ENCODE data around the gene ARHGAP32.

ARHGAP32 gene

GRCh38 chr11:128953151-128953550, 239.0 kb downstream of the ARHGAP32 start:
- no peak for DNase-seq (ENCODE audit: low spot score)

GRCh38 chr11:128949791-128950454, 242.2 kb downstream of the ARHGAP32 start:
- DNase-seq (ENCODE audit: low spot score), result no peak

GRCh38 chr11:128948583-128948982, 243.5 kb downstream of the ARHGAP32 start:
- no peak for DNase-seq (ENCODE audit: low spot score)

DNA sequence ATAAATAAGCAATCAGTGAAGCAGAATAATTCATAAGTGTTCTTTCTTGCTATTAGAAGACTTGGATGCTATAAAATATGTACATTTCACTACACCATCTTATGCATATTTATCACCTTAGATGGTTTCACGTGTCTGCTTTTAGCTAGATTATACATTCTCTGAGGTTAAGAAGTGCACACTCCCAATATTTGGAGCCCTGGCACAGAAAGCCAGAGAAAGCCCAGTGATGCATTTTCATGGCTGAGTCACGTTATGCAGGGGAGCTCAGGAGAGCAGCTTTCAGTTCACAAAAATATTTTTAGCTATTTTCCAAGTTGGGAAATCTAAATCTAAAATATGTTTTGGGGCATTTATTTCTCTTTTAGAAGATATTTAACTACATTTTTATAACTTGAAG, 244.4 kb downstream of the ARHGAP32 start:
- no peak for DNase-seq (ENCODE audit: low spot score)

DNA sequence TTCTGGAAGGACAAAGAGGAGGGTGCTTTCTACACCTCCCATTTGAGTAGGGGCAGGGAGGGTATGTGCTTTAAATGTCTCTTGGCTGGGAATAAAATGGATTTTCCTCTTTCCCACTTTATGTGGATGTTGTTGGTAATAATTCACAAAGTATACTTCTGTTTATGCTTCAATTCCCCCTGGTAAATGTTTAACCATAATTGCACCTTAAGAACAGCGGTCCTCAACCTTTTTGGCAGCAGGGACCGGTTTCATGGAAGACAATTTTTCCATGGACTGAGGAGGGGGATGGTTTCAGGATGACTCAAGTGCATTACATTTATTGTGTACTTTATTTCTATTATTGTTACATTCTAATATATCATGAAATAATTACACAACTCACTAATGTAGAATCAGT, 245.5 kb downstream of the ARHGAP32 start:
- no peak for DNase-seq (ENCODE audit: low spot score)

GRCh38 chr11:128943428-128943976, 248.6 kb downstream of the ARHGAP32 start:
- DNase-seq (ENCODE audit: low spot score), result no peak

DNA sequence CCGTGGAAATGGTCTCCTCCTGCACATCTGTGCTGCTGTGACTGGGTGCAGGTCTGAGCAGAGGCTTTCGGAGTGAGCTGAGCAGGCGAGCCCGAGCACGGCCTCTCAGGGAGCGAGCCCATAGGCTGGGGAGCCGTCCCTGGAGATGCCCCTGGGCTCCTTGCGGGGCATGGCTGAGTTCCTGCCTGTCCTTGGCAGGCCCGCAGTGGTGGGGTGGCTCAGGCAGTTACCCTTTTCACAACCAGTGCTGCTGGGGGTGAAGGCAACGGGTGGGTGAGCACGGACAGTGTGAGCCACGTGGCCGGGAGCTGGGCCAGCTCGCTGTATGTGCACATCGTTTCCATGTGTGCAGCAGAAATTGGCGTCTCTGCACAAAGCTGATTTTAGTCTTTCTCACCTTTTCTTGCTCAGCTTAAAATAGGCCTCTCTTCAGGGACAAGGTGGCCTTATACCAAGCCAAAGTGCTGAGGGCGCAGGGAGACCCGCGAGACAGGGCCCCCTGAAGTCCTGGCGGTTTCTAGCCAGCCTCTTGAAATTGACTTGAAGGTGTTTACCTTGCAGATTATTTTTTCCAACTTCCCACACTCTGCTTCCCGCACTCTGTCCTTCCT, 249.2 kb downstream of the ARHGAP32 start, which contains the start of gene TP53AIP1:
TP53AIP1 (minus strand) TSS at position 55 of the 611 bp plus-strand sequence. CDS start 5,053 bp downstream, outside the sequence.
- no peak for DNase-seq (ENCODE audit: low spot score)

DNA sequence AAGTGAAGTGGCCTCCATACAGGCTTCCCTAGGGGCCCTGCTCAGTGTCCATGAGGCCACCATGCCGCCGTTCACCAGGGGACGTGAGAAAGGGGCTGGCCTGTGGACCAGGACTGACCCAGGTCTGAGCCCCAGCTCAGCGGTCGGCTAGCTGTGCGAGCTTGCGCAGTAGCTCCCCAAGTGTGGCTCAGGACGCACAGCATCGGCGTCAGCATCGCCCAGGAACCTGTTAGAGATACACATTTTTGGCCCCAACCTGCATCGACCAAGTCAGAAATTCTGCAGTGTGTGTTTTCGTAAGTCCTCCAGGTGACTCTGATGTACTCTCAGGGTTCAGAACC, 249.9 kb downstream of the ARHGAP32 start:
- no peak for DNase-seq (ENCODE audit: low spot score)

DNA sequence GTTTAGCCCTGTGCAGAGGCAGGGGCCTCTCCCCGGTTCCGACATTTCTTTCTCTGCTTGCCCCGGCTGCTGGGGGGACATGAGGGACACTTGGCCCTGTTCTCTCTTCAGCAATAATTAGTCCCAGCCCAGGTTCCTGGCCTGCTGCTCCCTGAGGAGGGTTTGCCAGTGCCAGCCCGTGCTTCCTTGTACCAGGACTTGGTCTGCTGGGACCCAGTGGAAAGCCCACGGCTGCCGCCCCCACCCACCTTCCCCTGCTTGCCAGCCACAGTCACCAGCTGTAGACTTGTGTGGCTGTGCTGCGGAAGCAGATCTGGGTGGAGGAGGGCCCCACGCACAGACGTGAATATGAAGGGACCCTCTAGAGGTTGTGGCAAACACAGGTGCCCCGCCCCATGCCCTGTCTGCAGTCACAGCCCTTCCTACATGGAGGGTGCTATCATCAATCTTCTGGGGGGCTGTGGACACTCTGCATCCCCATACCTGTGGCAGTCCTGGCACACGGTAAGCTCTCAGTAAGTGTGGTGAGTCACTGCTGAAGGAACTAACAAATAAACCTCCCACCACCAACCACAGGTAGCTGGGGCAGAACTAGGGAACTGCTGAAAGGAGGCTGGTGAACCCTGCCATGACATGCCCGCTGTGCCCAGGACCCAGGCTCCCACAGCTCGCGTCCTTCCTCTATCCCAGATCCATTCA, 250.4 kb downstream of the ARHGAP32 start:
- DNase-seq (ENCODE audit: low spot score), result no peak

DNA sequence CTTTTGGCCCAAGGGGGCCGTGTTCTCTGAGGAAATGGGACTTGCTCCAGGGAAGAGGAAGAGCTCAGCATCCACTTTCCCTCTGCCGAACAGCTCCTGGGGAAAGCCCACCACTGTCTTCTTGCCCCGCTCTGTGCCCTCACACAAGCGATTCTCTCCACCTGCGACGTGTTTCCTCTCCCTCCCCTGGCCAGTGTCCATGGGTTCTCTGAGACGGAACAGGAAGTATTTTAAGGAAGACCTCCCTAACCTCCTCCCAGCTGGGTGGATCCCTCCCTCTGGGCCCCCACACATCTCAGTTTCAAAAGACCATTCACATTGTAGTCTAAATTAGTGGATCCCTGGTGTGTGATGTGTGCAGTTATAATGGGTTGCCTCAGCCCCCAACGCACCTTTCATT, 251.0 kb downstream of the ARHGAP32 start:
- no peak for DNase-seq (ENCODE audit: low spot score)

- no peak for DNase-seq (ENCODE audit: low spot score)
Observed at GRCh38 chr11:128940603-128941002, 251.5 kb downstream of the ARHGAP32 start.

DNA sequence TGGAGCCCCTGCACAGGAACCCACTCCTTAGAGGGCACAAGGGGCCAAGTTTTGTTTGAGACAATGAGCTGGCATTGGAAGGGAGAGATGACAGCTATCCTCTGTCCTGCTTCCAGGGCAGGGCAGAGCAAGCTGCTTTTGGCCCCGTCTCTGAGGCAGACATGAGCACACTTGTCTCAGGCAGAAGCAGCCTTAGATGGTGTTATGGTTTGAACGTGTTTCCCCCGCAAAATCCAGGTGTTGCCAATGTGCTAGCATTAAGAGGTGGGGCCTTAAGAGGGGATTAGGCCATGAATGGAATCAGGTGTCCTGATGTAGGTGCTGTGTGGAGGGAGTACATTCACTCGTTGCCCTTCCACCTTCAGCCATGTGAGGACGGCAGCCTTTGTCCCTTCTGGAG, 252.0 kb downstream of the ARHGAP32 start:
- DNase-seq (ENCODE audit: low spot score), result no peak

- no peak for DNase-seq (ENCODE audit: low spot score)
Observed at GRCh38 chr11:128939591-128939990, 252.5 kb downstream of the ARHGAP32 start.

- DNase-seq (ENCODE audit: low spot score), result no peak
Observed at GRCh38 chr11:128938156-128938885, 253.8 kb downstream of the ARHGAP32 start.

DNA sequence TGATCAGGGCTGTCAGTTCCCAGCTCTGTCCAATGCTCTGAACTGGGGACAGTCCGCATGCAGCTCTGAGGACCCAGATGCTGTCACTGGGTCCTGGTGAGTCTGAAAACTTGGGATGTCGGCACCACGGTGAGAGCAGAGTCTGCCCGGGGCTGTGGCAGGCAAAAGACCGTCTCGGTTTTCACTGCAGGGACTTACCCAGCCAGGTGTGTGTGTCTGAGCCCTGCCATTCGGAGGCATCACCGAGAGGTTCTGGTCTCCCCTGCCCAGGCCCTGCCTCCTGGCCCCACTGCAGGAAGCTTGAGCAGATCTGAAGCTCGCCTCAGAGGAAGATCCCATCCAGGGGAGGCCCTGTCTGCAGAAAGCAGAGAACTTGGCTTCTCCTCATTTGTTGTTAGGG, 254.6 kb downstream of the ARHGAP32 start:
- no peak for DNase-seq (ENCODE audit: low spot score)

GRCh38 chr11:128936606-128937251, 255.4 kb downstream of the ARHGAP32 start:
- DNase-seq (ENCODE audit: low spot score), result no peak

- DNase-seq (ENCODE audit: low spot score), result no peak
Observed at GRCh38 chr11:128934926-128935325, 257.2 kb downstream of the ARHGAP32 start.

DNA sequence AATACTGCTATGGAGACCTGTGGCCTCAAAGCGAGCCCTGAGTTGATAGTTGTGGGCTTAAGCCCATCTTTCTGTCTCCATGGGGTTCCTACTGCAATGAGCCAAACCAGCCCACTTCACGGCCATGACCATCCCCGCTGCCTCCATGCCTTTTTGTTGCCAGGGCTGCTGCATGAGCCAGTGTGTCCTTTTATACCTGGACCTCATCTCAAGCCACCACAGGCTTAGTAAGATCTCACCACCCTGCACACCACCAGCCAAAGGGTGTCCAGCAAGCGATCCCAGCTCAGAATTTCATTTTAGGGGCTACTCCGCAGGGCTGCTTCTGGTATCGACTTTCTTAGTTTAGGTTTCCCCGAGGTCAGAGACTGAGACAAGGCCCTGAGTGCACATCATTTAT, 257.8 kb downstream of the ARHGAP32 start:
- DNase-seq (ENCODE audit: low spot score), result no peak

GRCh38 chr11:128933481-128934178, 258.5 kb downstream of the ARHGAP32 start:
- DNase-seq (ENCODE audit: low spot score), result no peak

DNA sequence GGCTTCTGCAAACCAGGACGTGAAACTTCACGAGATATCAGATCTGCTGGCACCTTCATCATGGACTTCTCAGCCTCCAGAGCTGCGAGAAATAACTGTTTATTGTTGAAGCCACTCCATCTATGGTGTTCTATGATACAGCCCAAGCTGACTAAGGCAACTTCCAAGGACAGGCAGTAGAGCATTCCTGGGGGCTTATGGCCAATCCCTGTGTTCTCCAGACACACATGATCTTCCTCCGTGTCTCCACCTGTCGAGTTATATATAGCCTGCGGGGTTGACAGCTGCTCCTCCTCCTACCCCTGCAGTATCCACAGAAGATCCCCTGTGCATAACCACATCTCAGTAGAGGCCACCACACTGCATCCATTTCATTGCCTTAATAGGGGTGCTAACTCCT, 260.5 kb downstream of the ARHGAP32 start:
- no peak for DNase-seq (ENCODE audit: low spot score)

GRCh38 chr11:128931066-128931465, 261.1 kb downstream of the ARHGAP32 start:
- DNase-seq (ENCODE audit: low spot score), result no peak

Data from HuH-7.5 (cell line).